Measurements from ENCODE around the gene PLEKHG4B. TPM values are rescaled to one million over a fixed set of nuclear protein-coding genes. Genes with fewer than 3 reads are reported as not detected.

PLEKHG4B gene
- total and polyA plus RNA-seq, 2 of the 4 experiments (the other 2 are of a cell fraction): 1.1 TPM

DNA sequence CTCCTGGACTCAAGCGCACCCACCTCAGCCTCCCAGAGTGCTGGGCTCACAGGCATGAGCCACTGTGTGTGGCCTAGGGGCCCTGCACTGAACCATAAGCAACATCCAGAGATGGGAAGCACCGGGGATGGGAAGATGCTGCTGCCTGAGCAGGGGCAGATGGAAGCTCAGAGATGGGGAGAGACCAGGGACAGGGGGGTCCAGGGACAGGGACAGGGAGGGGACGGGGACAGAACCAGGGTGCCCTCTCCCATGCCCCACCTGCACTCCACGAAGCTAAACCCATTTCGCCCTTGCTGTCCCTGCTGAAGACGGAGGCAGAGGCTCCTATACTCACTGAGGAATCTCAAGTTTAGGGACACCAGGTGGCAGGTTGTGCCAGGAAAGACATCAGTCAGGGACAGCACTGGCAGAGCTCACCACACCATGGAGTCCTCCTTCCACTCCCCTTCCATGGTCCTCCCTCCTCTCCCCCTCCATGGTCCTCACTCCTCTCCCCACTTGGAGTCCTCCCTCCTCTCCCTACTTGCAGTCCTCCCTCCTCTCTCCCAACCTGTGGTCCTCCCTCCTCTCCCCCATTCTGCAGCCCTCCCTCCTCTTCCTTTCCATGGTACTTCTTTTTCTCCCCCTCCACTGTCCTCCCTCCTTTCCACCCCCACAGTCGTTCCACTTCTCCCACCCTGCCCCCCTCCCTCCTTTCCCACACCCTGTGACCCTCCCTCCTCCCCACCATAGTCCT, 53.8 kb downstream of the PLEKHG4B start:
- no peak for TF ChIP-seq CHD1 (IDR thresholded peaks at IDR 0.05; ENCODE audit: low read depth, low read length)
- TF ChIP-seq SMC3 (IDR thresholded peaks at IDR 0.05; ENCODE audit: low read depth, low read length): no peak
- TF ChIP-seq, protein P1, sequence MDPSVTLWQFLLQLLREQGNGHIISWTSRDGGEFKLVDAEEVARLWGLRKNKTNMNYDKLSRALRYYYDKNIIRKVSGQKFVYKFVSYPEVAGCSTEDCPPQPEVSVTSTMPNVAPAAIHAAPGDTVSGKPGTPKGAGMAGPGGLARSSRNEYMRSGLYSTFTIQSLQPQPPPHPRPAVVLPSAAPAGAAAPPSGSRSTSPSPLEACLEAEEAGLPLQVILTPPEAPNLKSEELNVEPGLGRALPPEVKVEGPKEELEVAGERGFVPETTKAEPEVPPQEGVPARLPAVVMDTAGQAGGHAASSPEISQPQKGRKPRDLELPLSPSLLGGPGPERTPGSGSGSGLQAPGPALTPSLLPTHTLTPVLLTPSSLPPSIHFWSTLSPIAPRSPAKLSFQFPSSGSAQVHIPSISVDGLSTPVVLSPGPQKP (IDR thresholded peaks at IDR 0.05; ENCODE audit: borderline replicate concordance, low read depth, low read length): no peak
- TF ChIP-seq POLR2A (IDR thresholded peaks at IDR 0.05; ENCODE audit: low read depth, low read length): no peak
- no peak for TF ChIP-seq NFE2L2 (IDR thresholded peaks at IDR 0.05; ENCODE audit: low read depth, low read length)
- TF ChIP-seq RAD21 (IDR thresholded peaks at IDR 0.05; ENCODE audit: low read length): no peak
- TF ChIP-seq, protein P2, sequence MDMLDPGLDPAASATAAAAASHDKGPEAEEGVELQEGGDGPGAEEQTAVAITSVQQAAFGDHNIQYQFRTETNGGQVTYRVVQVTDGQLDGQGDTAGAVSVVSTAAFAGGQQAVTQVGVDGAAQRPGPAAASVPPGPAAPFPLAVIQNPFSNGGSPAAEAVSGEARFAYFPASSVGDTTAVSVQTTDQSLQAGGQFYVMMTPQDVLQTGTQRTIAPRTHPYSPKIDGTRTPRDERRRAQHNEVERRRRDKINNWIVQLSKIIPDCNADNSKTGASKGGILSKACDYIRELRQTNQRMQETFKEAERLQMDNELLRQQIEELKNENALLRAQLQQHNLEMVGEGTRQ (IDR thresholded peaks at IDR 0.05; ENCODE audit: low read depth, low read length): no peak
- TF ChIP-seq, protein P3, sequence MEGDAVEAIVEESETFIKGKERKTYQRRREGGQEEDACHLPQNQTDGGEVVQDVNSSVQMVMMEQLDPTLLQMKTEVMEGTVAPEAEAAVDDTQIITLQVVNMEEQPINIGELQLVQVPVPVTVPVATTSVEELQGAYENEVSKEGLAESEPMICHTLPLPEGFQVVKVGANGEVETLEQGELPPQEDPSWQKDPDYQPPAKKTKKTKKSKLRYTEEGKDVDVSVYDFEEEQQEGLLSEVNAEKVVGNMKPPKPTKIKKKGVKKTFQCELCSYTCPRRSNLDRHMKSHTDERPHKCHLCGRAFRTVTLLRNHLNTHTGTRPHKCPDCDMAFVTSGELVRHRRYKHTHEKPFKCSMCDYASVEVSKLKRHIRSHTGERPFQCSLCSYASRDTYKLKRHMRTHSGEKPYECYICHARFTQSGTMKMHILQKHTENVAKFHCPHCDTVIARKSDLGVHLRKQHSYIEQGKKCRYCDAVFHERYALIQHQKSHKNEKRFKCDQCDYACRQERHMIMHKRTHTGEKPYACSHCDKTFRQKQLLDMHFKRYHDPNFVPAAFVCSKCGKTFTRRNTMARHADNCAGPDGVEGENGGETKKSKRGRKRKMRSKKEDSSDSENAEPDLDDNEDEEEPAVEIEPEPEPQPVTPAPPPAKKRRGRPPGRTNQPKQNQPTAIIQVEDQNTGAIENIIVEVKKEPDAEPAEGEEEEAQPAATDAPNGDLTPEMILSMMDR (conservative IDR thresholded peaks at IDR 0.05; ENCODE audit: low read depth, low read length): no peak
- TF ChIP-seq RFX5 (IDR thresholded peaks at IDR 0.05; ENCODE audit: low read depth, low read length): no peak
- TF ChIP-seq RCOR1 (IDR thresholded peaks at IDR 0.05; ENCODE audit: insufficient replicate concordance, low read length): no peak
- TF ChIP-seq CEBPB (IDR thresholded peaks at IDR 0.05; ENCODE audit: low read depth, low read length): no peak
- no peak for TF ChIP-seq MAZ (IDR thresholded peaks at IDR 0.05; ENCODE audit: borderline replicate concordance, low read depth, low read length)
- no peak for TF ChIP-seq MAFK (IDR thresholded peaks at IDR 0.05; ENCODE audit: low read depth, low read length)
- TF ChIP-seq MXI1 (IDR thresholded peaks at IDR 0.05; ENCODE audit: borderline replicate concordance, low read depth, low read length): no peak
- TF ChIP-seq FOS (IDR thresholded peaks at IDR 0.05; ENCODE audit: low read depth, low read length): no peak
- no peak for TF ChIP-seq BHLHE40 (IDR thresholded peaks at IDR 0.05; ENCODE audit: low read depth, low read length)
- dilution Hi-C loops (cut with HindIII; ENCODE audit: low sequenced_read_pairs, unreplicated experiment): no loop called here
- no peak overlapping the region for H2BK5ac ChIP-seq (ENCODE audit: low read depth, low read length, poor library complexity, severe bottlenecking)
- no peak overlapping the region for H3K56ac ChIP-seq (ENCODE audit: extremely low read depth, insufficient read depth, low read length)
- H2BK15ac ChIP-seq (ENCODE audit: low read depth, low read length): no peak overlapping the region
- H3K4me2 ChIP-seq (ENCODE audit: low read depth, low read length): no peak overlapping the region
- no peak overlapping the region for H3K9ac ChIP-seq (ENCODE audit: low read depth, low read length)
- no peak overlapping the region for H2BK120ac ChIP-seq (ENCODE audit: low read depth, low read length)
- WGBS, 2 experiments (ENCODE audit: extremely low coverage in 2 of 2, insufficient read length in 1 of 2): 78% methylated on average over 4 of the region's 7 CpGs; no CpG with 5 or more reads in 1 of the 2 experiments
- in situ Hi-C loops (cut with MboI; ENCODE audit: low sequenced_read_pairs): no loop called here
- no peak overlapping the region for H2AK5ac ChIP-seq (ENCODE audit: low read depth, low read length)
- peaks cover 19% of the 10 kb centered on the region for H3K27me3 ChIP-seq (ENCODE audit: control insufficient read depth, insufficient read depth, low read length)
- H4K20me1 ChIP-seq (ENCODE audit: insufficient read depth, low read length): no peaks in the 10 kb centered on the region
- no peak for DNase-seq
- H3K4ac ChIP-seq (ENCODE audit: low read depth, low read length): no peak overlapping the region
- H2AFZ ChIP-seq (replicated peaks; ENCODE audit: low read length, poor library complexity): no peak overlapping the region
- no peaks in the 10 kb centered on the region for H3K4me1 ChIP-seq (ENCODE audit: control insufficient read depth, insufficient read depth, low read length)
- H3K27ac ChIP-seq (ENCODE audit: insufficient read depth, low read length): no peak overlapping the region
- H4K5ac ChIP-seq (ENCODE audit: low read depth, low read length): no peak overlapping the region
- H3K9me1 ChIP-seq (ENCODE audit: insufficient read depth, low read length): peaks cover 9% of the 10 kb centered on the region
- BruUV-seq (replicated peaks): no TSS peak
- H4K91ac ChIP-seq (ENCODE audit: insufficient read depth, low read depth, low read length): no peak overlapping the region
- H3K79me1 ChIP-seq (ENCODE audit: low read depth in 1 of 2, low read length in 2 of 2): no peaks in the 10 kb centered on the region
- peaks cover 12% of the 10 kb centered on the region for H3K9me3 ChIP-seq (ENCODE audit: control insufficient read depth, insufficient read depth, low read length)
- intact Hi-C loops (cut with micrococcal nuclease): no loop called here
- no peak for ATAC-seq (ENCODE audit: low read depth)
- no peak overlapping the region for H3K18ac ChIP-seq (ENCODE audit: low read depth, low read length)
- no peak overlapping the region for H4K8ac ChIP-seq (ENCODE audit: low read depth in 2 of 2, low read length in 2 of 2)
- H2BK20ac ChIP-seq (ENCODE audit: low read depth, low read length): no peak overlapping the region
- ChIA-PET CTCF (no interaction called here), POLR2A (ENCODE audit: unreplicated experiment) (no interaction called here)
- no peak overlapping the region for H3K14ac ChIP-seq (replicated peaks; ENCODE audit: low read depth, low read length)
- H2AK9ac ChIP-seq (replicated peaks; ENCODE audit: low read depth, low read length, poor library complexity): no peak overlapping the region
- no peak overlapping the region for H3K23ac ChIP-seq (ENCODE audit: low read depth, low read length)
- H3K4me3 ChIP-seq (ENCODE audit: insufficient read depth, low read depth, low read length): no peak overlapping the region
- no peaks in the 10 kb centered on the region for H3K36me3 ChIP-seq (ENCODE audit: control insufficient read depth, insufficient read depth, low read length)

Data from IMR-90 (cell line).